WTC11 (cell line): ENCODE measurements around the gene FXYD5. TPM values are rescaled to one million over a fixed set of nuclear protein-coding genes. Genes with fewer than 3 reads are reported as not detected.

Source experiments
- ATAC-seq: fragments of 200-7000 bp; cut with Tn5 transposase; 2 replicates; pipeline ENCODE4 v1.10.0; 2021; ENCODE audit warnings: mild to moderate bottlenecking, moderate library complexity
- CTCF ChIA-PET: fragments of 300-600 bp; sonication (Branson Sonifier 250); formaldehyde crosslinking; loops from one replicate; lab custom pipeline; 2021; ENCODE audit warnings: antibody characterized with exemption; lab: Charles Lee
- POLR2A ChIA-PET: fragments of 350-600 bp; sonication (Branson Sonifier 250); formaldehyde crosslinking; loops from one replicate; lab custom pipeline; 2021; ENCODE audit warnings: antibody characterized with exemption; lab: Charles Lee
- DNase-seq: peaks from one replicate; pipeline ENCODE4 v3.0.0; 2021; ENCODE audit warnings: low spot score
- H3K27ac Mint-ChIP-seq: 2 replicates; pipeline ENCODE4 v1.8.0; 2021; ENCODE audit warnings: mixed read lengths
- H3K27me3 Mint-ChIP-seq: 2 replicates; pipeline ENCODE4 v1.8.0; 2021; ENCODE audit warnings: low read depth, mild to moderate bottlenecking, moderate library complexity, mixed read lengths
- H3K36me3 Mint-ChIP-seq: 2 replicates; pipeline ENCODE4 v1.8.0; 2021; ENCODE audit warnings: mixed read lengths
- H3K4me1 Mint-ChIP-seq: 2 replicates; pipeline ENCODE4 v1.8.0; 2022; ENCODE audit warnings: mixed read lengths
- H3K4me3 Mint-ChIP-seq: 2 replicates; pipeline ENCODE4 v1.8.0; 2021; ENCODE audit warnings: mild to moderate bottlenecking, moderate library complexity, mixed read lengths
- H3K9me3 Mint-ChIP-seq: 2 replicates; pipeline ENCODE4 v1.8.0; 2021; ENCODE audit warnings: mixed read lengths
- ATF1 ChIP-seq: sonication (generic); formaldehyde crosslinking; IDR thresholded peaks from 2 replicates; pipeline ENCODE4 v1.8.1; 2023; ENCODE audit warnings: mild to moderate bottlenecking, moderate library complexity, missing genetic modification reagents
- FOXP1 ChIP-seq: sonication (generic); formaldehyde crosslinking; IDR thresholded peaks from 2 replicates; pipeline ENCODE4 v1.8.0; 2022; ENCODE audit warnings: missing genetic modification reagents, mild to moderate bottlenecking, moderate library complexity, borderline replicate concordance
- IRF2 ChIP-seq: sonication (generic); formaldehyde crosslinking; IDR thresholded peaks from 2 replicates; pipeline ENCODE4 v1.8.0; 2022; ENCODE audit warnings: low read depth, missing genetic modification reagents, borderline replicate concordance
- KAT7 ChIP-seq: sonication (generic); formaldehyde crosslinking; IDR thresholded peaks from 2 replicates; pipeline ENCODE4 v1.8.1; 2023; ENCODE audit warnings: missing genetic modification reagents, mild to moderate bottlenecking, borderline replicate concordance
- RORB ChIP-seq: fragments of 250-450 bp; sonication (Bioruptor Pico); IDR thresholded peaks from 2 replicates; pipeline ENCODE4 v1.9.0; 2021; ENCODE audit warnings: mild to moderate bottlenecking
- ZNF138 ChIP-seq: sonication (generic); formaldehyde crosslinking; conservative IDR thresholded peaks from 2 replicates; pipeline ENCODE4 v1.8.1; 2022; ENCODE audit warnings: mild to moderate bottlenecking, moderate library complexity, missing genetic modification reagents
- total RNA-seq: library from RNA; stranded (reverse); gene quantifications from 3 replicates; pipeline ENCODE4 v1.2.3, GENCODE V29; 2021
- TF ChIP-seq, protein P1 (sequence below): sonication (generic); formaldehyde crosslinking; IDR thresholded peaks from 2 replicates; pipeline ENCODE4 v1.8.1; 2023; ENCODE audit warnings: mild to moderate bottlenecking, missing genetic modification reagents
- TF ChIP-seq, protein P2 (sequence below): sonication (generic); formaldehyde crosslinking; IDR thresholded peaks from 2 replicates; pipeline ENCODE4 v1.8.0; 2022; ENCODE audit warnings: mild to moderate bottlenecking, missing genetic modification reagents
- TF ChIP-seq, protein P3 (sequence below): sonication (generic); formaldehyde crosslinking; IDR thresholded peaks from 2 replicates; pipeline ENCODE4 v1.8.0; 2022; ENCODE audit warnings: mild to moderate bottlenecking, missing genetic modification reagents
- TF ChIP-seq, protein P4 (sequence below): sonication (generic); formaldehyde crosslinking; IDR thresholded peaks from 2 replicates; pipeline ENCODE4 v1.8.0; 2023; ENCODE audit warnings: mild to moderate bottlenecking, missing genetic modification reagents
- TF ChIP-seq, protein P5 (sequence below): sonication (generic); formaldehyde crosslinking; IDR thresholded peaks from 2 replicates; pipeline ENCODE4 v1.8.1; 2022; ENCODE audit warnings: mild to moderate bottlenecking, missing genetic modification reagents, moderate library complexity, borderline replicate concordance
- TF ChIP-seq, protein P6 (sequence below): sonication (generic); formaldehyde crosslinking; IDR thresholded peaks from 2 replicates; pipeline ENCODE4 v1.8.1; 2023; ENCODE audit warnings: mild to moderate bottlenecking, missing genetic modification reagents, borderline replicate concordance

The FXYD5 gene
- total RNA-seq, 1 experiment from 2014 or later = 114 TPM

DNA sequence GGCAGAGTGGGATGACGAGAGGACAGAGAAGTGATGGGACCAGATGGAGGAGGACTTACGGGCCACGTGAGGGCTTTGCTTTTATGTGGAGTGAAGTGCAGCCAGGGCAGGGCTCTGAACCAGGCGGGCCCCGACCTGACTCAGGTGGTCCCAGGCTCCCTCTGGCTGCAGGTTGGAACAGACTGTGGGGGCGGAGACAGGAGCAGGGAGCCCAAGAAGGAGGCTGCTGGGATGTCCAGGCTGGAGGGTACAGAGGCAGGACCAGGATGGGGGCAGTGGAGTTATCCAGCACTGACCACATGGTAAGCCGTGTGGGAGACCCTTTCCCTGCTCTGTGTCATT lies 2.1 kb downstream of the FXYD5 start:
- Mint-ChIP-seq H3K27me3 (no peaks in the 10 kb centered on the region), H3K4me3 (peak overlapping the region; percentile 97), H3K9me3 (peaks cover 5% of the 10 kb centered on the region), H3K27ac (no peak overlapping the region)
- no peak for ATAC-seq
- no peak for DNase-seq
- TF ChIP-seq, protein P1, sequence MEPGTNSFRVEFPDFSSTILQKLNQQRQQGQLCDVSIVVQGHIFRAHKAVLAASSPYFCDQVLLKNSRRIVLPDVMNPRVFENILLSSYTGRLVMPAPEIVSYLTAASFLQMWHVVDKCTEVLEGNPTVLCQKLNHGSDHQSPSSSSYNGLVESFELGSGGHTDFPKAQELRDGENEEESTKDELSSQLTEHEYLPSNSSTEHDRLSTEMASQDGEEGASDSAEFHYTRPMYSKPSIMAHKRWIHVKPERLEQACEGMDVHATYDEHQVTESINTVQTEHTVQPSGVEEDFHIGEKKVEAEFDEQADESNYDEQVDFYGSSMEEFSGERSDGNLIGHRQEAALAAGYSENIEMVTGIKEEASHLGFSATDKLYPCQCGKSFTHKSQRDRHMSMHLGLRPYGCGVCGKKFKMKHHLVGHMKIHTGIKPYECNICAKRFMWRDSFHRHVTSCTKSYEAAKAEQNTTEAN (CRISPR knock-in tag) = no peak
- TF ChIP-seq, protein P2, sequence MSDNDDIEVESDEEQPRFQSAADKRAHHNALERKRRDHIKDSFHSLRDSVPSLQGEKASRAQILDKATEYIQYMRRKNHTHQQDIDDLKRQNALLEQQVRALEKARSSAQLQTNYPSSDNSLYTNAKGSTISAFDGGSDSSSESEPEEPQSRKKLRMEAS (CRISPR knock-in tag) = no peak
- TF ChIP-seq, protein P3, sequence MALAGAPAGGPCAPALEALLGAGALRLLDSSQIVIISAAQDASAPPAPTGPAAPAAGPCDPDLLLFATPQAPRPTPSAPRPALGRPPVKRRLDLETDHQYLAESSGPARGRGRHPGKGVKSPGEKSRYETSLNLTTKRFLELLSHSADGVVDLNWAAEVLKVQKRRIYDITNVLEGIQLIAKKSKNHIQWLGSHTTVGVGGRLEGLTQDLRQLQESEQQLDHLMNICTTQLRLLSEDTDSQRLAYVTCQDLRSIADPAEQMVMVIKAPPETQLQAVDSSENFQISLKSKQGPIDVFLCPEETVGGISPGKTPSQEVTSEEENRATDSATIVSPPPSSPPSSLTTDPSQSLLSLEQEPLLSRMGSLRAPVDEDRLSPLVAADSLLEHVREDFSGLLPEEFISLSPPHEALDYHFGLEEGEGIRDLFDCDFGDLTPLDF = no peak
- no peak for TF ChIP-seq ZNF138
- TF ChIP-seq, all 79 proteins: peak for 0
- CTCF ChIA-PET = interaction anchor here (1.0 kb wide), 1 partner anchor 15 kb away, joined by 3 read pairs; no protein-coding TSS in a partner anchor
- POLR2A ChIA-PET = no interaction called here
- Mint-ChIP-seq H3K4me1 (peaks cover 38% of the 10 kb centered on the region), H3K36me3 (peaks cover 55% of the 10 kb centered on the region)

DNA sequence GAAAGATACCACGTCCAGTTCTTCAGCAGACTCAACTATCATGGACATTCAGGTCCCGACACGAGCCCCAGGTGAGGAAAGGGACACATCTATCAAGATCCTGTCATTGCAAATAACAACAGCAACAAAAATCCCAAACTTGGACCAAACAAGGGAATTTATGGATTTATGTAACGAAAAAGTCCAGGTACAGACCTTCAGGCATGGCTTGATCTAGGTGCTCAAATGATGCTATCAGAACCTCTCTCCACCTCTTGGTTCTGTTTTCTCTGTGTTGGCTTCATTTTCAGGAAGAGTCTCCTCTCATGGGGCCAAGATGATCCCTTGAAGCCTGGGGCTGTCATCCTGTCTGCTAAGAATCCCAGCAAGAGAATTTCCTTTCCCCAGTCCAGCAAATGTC lies 2.9 kb downstream of the FXYD5 start:
- Mint-ChIP-seq H3K9me3 (peaks cover 11% of the 10 kb centered on the region), H3K27me3 (no peaks in the 10 kb centered on the region)
- CTCF ChIA-PET = interaction anchor here (1.2 kb wide), 1 partner anchor 16 kb away, joined by 3 read pairs; no protein-coding TSS in a partner anchor
- ATAC-seq = no peak
- TF ChIP-seq, protein P4, sequence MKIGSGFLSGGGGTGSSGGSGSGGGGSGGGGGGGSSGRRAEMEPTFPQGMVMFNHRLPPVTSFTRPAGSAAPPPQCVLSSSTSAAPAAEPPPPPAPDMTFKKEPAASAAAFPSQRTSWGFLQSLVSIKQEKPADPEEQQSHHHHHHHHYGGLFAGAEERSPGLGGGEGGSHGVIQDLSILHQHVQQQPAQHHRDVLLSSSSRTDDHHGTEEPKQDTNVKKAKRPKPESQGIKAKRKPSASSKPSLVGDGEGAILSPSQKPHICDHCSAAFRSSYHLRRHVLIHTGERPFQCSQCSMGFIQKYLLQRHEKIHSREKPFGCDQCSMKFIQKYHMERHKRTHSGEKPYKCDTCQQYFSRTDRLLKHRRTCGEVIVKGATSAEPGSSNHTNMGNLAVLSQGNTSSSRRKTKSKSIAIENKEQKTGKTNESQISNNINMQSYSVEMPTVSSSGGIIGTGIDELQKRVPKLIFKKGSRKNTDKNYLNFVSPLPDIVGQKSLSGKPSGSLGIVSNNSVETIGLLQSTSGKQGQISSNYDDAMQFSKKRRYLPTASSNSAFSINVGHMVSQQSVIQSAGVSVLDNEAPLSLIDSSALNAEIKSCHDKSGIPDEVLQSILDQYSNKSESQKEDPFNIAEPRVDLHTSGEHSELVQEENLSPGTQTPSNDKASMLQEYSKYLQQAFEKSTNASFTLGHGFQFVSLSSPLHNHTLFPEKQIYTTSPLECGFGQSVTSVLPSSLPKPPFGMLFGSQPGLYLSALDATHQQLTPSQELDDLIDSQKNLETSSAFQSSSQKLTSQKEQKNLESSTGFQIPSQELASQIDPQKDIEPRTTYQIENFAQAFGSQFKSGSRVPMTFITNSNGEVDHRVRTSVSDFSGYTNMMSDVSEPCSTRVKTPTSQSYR (CRISPR knock-in tag) = no peak
- TF ChIP-seq KAT7 (CRISPR knock-in tag) (no peak), RORB (CRISPR knock-in tag) (no peak), ATF1 (CRISPR knock-in tag) (no peak), FOXP1 (CRISPR knock-in tag) (no peak), IRF2 (no peak)
- TF ChIP-seq, protein P5, sequence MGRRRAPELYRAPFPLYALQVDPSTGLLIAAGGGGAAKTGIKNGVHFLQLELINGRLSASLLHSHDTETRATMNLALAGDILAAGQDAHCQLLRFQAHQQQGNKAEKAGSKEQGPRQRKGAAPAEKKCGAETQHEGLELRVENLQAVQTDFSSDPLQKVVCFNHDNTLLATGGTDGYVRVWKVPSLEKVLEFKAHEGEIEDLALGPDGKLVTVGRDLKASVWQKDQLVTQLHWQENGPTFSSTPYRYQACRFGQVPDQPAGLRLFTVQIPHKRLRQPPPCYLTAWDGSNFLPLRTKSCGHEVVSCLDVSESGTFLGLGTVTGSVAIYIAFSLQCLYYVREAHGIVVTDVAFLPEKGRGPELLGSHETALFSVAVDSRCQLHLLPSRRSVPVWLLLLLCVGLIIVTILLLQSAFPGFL (CRISPR knock-in tag) = no peak
- TF ChIP-seq, protein P6, sequence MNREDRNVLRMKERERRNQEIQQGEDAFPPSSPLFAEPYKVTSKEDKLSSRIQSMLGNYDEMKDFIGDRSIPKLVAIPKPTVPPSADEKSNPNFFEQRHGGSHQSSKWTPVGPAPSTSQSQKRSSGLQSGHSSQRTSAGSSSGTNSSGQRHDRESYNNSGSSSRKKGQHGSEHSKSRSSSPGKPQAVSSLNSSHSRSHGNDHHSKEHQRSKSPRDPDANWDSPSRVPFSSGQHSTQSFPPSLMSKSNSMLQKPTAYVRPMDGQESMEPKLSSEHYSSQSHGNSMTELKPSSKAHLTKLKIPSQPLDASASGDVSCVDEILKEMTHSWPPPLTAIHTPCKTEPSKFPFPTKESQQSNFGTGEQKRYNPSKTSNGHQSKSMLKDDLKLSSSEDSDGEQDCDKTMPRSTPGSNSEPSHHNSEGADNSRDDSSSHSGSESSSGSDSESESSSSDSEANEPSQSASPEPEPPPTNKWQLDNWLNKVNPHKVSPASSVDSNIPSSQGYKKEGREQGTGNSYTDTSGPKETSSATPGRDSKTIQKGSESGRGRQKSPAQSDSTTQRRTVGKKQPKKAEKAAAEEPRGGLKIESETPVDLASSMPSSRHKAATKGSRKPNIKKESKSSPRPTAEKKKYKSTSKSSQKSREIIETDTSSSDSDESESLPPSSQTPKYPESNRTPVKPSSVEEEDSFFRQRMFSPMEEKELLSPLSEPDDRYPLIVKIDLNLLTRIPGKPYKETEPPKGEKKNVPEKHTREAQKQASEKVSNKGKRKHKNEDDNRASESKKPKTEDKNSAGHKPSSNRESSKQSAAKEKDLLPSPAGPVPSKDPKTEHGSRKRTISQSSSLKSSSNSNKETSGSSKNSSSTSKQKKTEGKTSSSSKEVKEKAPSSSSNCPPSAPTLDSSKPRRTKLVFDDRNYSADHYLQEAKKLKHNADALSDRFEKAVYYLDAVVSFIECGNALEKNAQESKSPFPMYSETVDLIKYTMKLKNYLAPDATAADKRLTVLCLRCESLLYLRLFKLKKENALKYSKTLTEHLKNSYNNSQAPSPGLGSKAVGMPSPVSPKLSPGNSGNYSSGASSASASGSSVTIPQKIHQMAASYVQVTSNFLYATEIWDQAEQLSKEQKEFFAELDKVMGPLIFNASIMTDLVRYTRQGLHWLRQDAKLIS (CRISPR knock-in tag) = no peak
- TF ChIP-seq, all 79 proteins: peak for 0
- Mint-ChIP-seq H3K36me3 (peaks cover 63% of the 10 kb centered on the region), H3K4me3 (no peak overlapping the region), H3K4me1 (peaks cover 30% of the 10 kb centered on the region), H3K27ac (no peak overlapping the region)
- no peak for DNase-seq
- POLR2A ChIA-PET = no interaction called here
